Measurements from ENCODE around the gene RPS25.
"Not testable (repeated sequence)": the region's sequence is repeated elsewhere in the genome, so short reads cannot be mapped to it uniquely, and the experiment has no call there.

Gene RPS25

GRCh38 chr11:119047205-119047604 is 29.1 kb upstream of the RPS25 start:
- H3K27me3 ChIP-seq (ENCODE audit: control insufficient read depth, insufficient read depth, low read length): no peaks in the 10 kb centered on the region
- H3K4me2 ChIP-seq (ENCODE audit: low read length): no peak overlapping the region
- no peaks in the 10 kb centered on the region for H3K36me3 ChIP-seq (ENCODE audit: control insufficient read depth, insufficient read depth, low read length)

DNA sequence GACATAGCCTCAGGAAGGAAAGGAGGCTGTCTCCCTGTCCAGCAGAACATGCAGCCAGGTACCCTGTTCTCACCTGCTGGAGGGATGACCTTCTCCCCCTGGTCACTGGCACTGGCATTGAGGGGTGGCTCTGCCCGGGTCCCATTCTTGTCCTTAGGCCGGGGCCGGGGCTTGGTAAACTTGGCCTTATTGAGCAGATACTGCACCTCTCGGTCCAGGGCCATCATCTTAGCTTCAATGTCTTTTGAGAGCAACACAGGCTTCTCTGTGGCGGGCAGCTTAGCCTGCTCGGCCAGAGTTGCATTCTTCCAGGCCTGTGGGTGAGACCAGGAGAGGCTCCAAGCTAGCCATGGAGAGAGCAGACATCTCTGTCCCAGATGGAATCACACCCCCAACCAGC is 28.3 kb upstream of the RPS25 start:
- Histone ChIP-seq H3K4me2 (ENCODE audit: low read length) (no peak overlapping the region), H3K9me3 (ENCODE audit: control insufficient read depth, low read length) (no peaks in the 10 kb centered on the region), H3K27me3 (ENCODE audit: control insufficient read depth, insufficient read depth, low read length) (no peaks in the 10 kb centered on the region), H2AFZ (no peak overlapping the region), H3K9ac (no peak overlapping the region), H3K4me3 (ENCODE audit: low read depth, low read length) (no peak overlapping the region), H3K79me2 (no peaks in the 10 kb centered on the region), H3K36me3 (ENCODE audit: control insufficient read depth, insufficient read depth, low read length) (no peaks in the 10 kb centered on the region), H3K4me1 (no peaks in the 10 kb centered on the region), H3K27ac (no peak overlapping the region)
- TF ChIP-seq, protein P1, sequence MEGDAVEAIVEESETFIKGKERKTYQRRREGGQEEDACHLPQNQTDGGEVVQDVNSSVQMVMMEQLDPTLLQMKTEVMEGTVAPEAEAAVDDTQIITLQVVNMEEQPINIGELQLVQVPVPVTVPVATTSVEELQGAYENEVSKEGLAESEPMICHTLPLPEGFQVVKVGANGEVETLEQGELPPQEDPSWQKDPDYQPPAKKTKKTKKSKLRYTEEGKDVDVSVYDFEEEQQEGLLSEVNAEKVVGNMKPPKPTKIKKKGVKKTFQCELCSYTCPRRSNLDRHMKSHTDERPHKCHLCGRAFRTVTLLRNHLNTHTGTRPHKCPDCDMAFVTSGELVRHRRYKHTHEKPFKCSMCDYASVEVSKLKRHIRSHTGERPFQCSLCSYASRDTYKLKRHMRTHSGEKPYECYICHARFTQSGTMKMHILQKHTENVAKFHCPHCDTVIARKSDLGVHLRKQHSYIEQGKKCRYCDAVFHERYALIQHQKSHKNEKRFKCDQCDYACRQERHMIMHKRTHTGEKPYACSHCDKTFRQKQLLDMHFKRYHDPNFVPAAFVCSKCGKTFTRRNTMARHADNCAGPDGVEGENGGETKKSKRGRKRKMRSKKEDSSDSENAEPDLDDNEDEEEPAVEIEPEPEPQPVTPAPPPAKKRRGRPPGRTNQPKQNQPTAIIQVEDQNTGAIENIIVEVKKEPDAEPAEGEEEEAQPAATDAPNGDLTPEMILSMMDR (IDR thresholded peaks at IDR 0.05): no peak

More at GRCh38 chr11:119047205-119047604, 29.1 kb upstream of the RPS25 start:
- Histone ChIP-seq H3K9me3 (ENCODE audit: control insufficient read depth, low read length) (no peaks in the 10 kb centered on the region), H3K79me2 (no peaks in the 10 kb centered on the region), H3K27ac (no peak overlapping the region), H3K9ac (no peak overlapping the region), H3K4me1 (no peaks in the 10 kb centered on the region), H3K4me3 (ENCODE audit: low read depth, low read length) (no peak overlapping the region), H2AFZ (no peak overlapping the region)
- TF ChIP-seq, protein P1 (IDR thresholded peaks at IDR 0.05): no peak

- Histone ChIP-seq H3K9ac (no peak overlapping the region), H3K4me1 (no peaks in the 10 kb centered on the region), H3K36me3 (ENCODE audit: control insufficient read depth, insufficient read depth, low read length) (no peaks in the 10 kb centered on the region), H3K27ac (no peak overlapping the region), H3K79me2 (no peaks in the 10 kb centered on the region), H3K9me3 (ENCODE audit: control insufficient read depth, low read length) (no peaks in the 10 kb centered on the region), H3K27me3 (ENCODE audit: control insufficient read depth, insufficient read depth, low read length) (no peaks in the 10 kb centered on the region), H3K4me2 (ENCODE audit: low read length) (no peak overlapping the region), H2AFZ (no peak overlapping the region), H3K4me3 (ENCODE audit: low read depth, low read length) (no peak overlapping the region)
- TF ChIP-seq, protein P1 (IDR thresholded peaks at IDR 0.05): no peak
Measured at GRCh38 chr11:119044708-119045107, 26.6 kb upstream of the RPS25 start.

DNA sequence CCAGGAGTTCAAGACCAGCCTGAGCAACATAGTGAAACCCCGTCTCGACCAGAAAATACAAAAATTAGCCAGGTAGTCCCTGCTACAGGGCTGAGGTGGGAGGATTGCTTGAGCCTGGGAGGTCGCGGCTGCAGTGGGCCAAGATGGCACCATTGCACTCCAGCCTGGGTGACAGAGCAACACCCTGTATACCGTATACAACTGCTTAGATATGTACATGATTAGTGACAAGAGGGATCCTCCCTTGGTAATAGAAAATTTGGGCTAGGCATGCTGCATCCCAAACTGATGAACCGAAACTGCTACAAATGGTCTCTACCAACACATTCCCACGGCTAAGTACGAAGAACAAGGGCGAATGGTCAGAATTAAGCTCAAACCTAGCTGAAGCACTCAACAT is 24.8 kb upstream of the RPS25 start:
- H3K4me3 ChIP-seq (ENCODE audit: low read depth, low read length): no peak overlapping the region
- H3K9me3 ChIP-seq (ENCODE audit: control insufficient read depth, low read length): no peaks in the 10 kb centered on the region
- H3K4me1 ChIP-seq: no peaks in the 10 kb centered on the region
- H2AFZ ChIP-seq: no peak overlapping the region
- TF ChIP-seq, protein P1 (IDR thresholded peaks at IDR 0.05): no peak
- no peaks in the 10 kb centered on the region for H3K27me3 ChIP-seq (ENCODE audit: control insufficient read depth, insufficient read depth, low read length)
- H3K4me2 ChIP-seq (ENCODE audit: low read length): no peak overlapping the region
- H3K79me2 ChIP-seq: no peaks in the 10 kb centered on the region
- no peaks in the 10 kb centered on the region for H3K36me3 ChIP-seq (ENCODE audit: control insufficient read depth, insufficient read depth, low read length)
- H3K9ac ChIP-seq: no peak overlapping the region
- H3K27ac ChIP-seq: no peak overlapping the region

DNA sequence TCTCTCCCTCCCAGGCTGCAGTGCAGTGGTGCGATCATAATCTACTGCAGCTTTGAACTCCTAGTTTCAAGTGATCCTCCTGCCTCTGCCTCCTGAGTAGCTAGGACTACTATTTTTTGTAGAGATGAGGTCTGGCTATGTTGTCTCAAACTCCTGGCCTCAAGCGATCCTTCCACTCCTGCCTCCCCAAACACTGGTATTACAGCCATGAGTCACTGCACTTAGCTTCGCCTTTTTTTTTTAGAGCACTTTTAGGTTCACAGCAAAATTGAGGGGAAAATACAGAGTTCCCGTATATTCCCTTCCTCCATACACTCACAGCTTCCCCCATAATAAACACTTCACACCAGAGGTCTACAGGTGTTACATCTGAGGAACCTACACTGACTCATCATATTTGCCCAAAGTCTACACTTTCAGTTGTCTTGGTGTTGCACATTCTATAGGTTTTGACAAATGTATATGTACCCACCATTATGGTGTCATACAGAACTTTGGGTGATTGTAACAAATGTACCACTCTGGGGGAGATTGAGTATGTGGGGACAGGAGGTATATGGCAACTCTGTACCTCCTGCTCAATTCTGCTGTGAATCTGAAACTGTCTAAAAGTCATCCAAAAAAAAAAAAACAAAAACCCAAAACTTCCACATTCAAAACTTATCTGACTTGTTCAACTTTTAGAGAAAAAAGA is 23.8 kb upstream of the RPS25 start:
- TF ChIP-seq, protein P1 (IDR thresholded peaks at IDR 0.05): no peak

GRCh38 chr11:119039471-119039870 is 21.3 kb upstream of the RPS25 start:
- not testable (repeated sequence) for H3K36me3 ChIP-seq (ENCODE audit: control insufficient read depth, insufficient read depth, low read length); H3K9me3 ChIP-seq (ENCODE audit: control insufficient read depth, low read length); H3K79me2 ChIP-seq; H3K4me3 ChIP-seq (ENCODE audit: low read depth, low read length); H3K27ac ChIP-seq; H3K4me1 ChIP-seq; H3K4me2 ChIP-seq (ENCODE audit: low read length); H2AFZ ChIP-seq; H3K27me3 ChIP-seq (ENCODE audit: control insufficient read depth, insufficient read depth, low read length); H3K9ac ChIP-seq

More for the DNA sequence above, 23.8 kb upstream of the RPS25 start:
- Histone ChIP-seq H3K4me3 (ENCODE audit: low read depth, low read length) (no peak overlapping the region), H3K36me3 (ENCODE audit: control insufficient read depth, insufficient read depth, low read length) (no peaks in the 10 kb centered on the region), H3K9me3 (ENCODE audit: control insufficient read depth, low read length) (no peaks in the 10 kb centered on the region), H3K79me2 (no peaks in the 10 kb centered on the region), H3K27me3 (ENCODE audit: control insufficient read depth, insufficient read depth, low read length) (no peaks in the 10 kb centered on the region), H3K4me2 (ENCODE audit: low read length) (no peak overlapping the region), H3K27ac (no peak overlapping the region), H2AFZ (no peak overlapping the region), H3K9ac (no peak overlapping the region), H3K4me1 (no peaks in the 10 kb centered on the region)

Measured in parathyroid adenoma (tissue), 2 donors.